ENCODE results near the gene POMT1. TPM values are rescaled to one million over a fixed set of nuclear protein-coding genes. Genes with fewer than 3 reads are reported as not detected.

POMT1 gene
- total and polyA plus RNA-seq, 2 experiments from 2014 or later: 20.2 to 32.4 TPM

DNA sequence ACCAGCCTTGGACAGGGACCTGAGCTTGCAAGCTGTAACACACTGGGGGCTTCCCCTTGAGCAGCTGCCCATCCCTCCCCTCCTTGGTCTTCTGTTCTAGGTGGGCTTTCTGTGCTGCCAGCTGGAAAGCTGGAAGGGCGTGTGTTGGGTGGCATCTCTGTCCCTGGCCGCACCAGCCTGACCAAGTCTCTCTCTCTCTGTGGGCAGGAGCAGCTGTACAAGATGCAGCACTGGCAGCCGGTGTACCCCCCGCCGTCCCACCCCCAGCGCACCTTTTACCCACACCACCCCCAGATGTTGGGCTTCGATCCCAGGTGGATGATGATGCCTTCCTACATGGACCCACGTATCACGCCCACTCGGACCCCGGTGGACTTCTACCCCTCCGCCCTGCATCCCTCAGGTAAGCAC is 32.1 kb upstream of the POMT1 start:
- H3K27me3 Mint-ChIP-seq (ENCODE audit: insufficient read depth, low read depth, poor library complexity): peaks cover 22% of the 10 kb centered on the region
- Histone ChIP-seq H3K36me3 (ENCODE audit: insufficient read depth) (peaks cover 88% of the 10 kb centered on the region), H3K9me2 (ENCODE audit: insufficient read depth) (no peaks in the 10 kb centered on the region), H3K4me1 (ENCODE audit: insufficient read depth) (no peaks in the 10 kb centered on the region), H3K79me2 (replicated peaks; ENCODE audit: insufficient read depth) (peaks cover 80% of the 10 kb centered on the region), H3K4me3 (no peak overlapping the region), H3K27me3 (ENCODE audit: insufficient read depth) (no peaks in the 10 kb centered on the region), H2AFZ (no peak overlapping the region), H3K4me2 (no peak overlapping the region), H3K27ac (ENCODE audit: low read depth) (0 out of 2 replicates have a peak overlapping the region, but pooled peaks have one; percentile 45), H4K20me1 (replicated peaks; ENCODE audit: insufficient read depth) (peaks cover 59% of the 10 kb centered on the region), H3F3A (replicated peaks; ENCODE audit: low read depth) (peaks cover 30% of the 10 kb centered on the region; the same call in 1 of the 2 replicates)
- H3K27ac Mint-ChIP-seq: no peak overlapping the region
- H3K4me3 Mint-ChIP-seq: no peak overlapping the region
- no peak for ATAC-seq
- no peaks in the 10 kb centered on the region; the same call in 2 of the 3 replicates for H3K9me3 Mint-ChIP-seq
- no peak for DNase-seq (ENCODE audit: low spot score)
- TF ChIP-seq, protein P1, sequence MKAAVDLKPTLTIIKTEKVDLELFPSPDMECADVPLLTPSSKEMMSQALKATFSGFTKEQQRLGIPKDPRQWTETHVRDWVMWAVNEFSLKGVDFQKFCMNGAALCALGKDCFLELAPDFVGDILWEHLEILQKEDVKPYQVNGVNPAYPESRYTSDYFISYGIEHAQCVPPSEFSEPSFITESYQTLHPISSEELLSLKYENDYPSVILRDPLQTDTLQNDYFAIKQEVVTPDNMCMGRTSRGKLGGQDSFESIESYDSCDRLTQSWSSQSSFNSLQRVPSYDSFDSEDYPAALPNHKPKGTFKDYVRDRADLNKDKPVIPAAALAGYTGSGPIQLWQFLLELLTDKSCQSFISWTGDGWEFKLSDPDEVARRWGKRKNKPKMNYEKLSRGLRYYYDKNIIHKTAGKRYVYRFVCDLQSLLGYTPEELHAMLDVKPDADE (IDR thresholded peaks at IDR 0.05): no peak
- TF ChIP-seq, protein P2, sequence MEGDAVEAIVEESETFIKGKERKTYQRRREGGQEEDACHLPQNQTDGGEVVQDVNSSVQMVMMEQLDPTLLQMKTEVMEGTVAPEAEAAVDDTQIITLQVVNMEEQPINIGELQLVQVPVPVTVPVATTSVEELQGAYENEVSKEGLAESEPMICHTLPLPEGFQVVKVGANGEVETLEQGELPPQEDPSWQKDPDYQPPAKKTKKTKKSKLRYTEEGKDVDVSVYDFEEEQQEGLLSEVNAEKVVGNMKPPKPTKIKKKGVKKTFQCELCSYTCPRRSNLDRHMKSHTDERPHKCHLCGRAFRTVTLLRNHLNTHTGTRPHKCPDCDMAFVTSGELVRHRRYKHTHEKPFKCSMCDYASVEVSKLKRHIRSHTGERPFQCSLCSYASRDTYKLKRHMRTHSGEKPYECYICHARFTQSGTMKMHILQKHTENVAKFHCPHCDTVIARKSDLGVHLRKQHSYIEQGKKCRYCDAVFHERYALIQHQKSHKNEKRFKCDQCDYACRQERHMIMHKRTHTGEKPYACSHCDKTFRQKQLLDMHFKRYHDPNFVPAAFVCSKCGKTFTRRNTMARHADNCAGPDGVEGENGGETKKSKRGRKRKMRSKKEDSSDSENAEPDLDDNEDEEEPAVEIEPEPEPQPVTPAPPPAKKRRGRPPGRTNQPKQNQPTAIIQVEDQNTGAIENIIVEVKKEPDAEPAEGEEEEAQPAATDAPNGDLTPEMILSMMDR (conservative IDR thresholded peaks at IDR 0.05; ENCODE audit: low read depth in 2 of 2): no peak
- TF ChIP-seq POLR2AphosphoS5 (IDR thresholded peaks at IDR 0.05; ENCODE audit: low read depth) (no peak; the same call in 1 of the 2 replicates), JUNB (IDR thresholded peaks at IDR 0.05; ENCODE audit: unreplicated experiment) (no peak), STAT1 (IDR thresholded peaks at IDR 0.05; ENCODE audit: unreplicated experiment) (no peak), NANOG (IDR thresholded peaks at IDR 0.05; ENCODE audit: borderline replicate concordance) (no peak), ZNF114 (CRISPR knock-in tag; IDR thresholded peaks at IDR 0.05) (no peak), EZH2phosphoT487 (IDR thresholded peaks at IDR 0.05; ENCODE audit: unreplicated experiment) (no peak), EZH2 (IDR thresholded peaks at IDR 0.05; ENCODE audit: low read depth, unreplicated experiment) (no peak), ZNF331 (CRISPR knock-in tag; IDR thresholded peaks at IDR 0.05; ENCODE audit: low read depth) (no peak), CREB1 (CRISPR knock-in tag; IDR thresholded peaks at IDR 0.05; ENCODE audit: low read depth) (no peak)
- TF ChIP-seq, protein P3, sequence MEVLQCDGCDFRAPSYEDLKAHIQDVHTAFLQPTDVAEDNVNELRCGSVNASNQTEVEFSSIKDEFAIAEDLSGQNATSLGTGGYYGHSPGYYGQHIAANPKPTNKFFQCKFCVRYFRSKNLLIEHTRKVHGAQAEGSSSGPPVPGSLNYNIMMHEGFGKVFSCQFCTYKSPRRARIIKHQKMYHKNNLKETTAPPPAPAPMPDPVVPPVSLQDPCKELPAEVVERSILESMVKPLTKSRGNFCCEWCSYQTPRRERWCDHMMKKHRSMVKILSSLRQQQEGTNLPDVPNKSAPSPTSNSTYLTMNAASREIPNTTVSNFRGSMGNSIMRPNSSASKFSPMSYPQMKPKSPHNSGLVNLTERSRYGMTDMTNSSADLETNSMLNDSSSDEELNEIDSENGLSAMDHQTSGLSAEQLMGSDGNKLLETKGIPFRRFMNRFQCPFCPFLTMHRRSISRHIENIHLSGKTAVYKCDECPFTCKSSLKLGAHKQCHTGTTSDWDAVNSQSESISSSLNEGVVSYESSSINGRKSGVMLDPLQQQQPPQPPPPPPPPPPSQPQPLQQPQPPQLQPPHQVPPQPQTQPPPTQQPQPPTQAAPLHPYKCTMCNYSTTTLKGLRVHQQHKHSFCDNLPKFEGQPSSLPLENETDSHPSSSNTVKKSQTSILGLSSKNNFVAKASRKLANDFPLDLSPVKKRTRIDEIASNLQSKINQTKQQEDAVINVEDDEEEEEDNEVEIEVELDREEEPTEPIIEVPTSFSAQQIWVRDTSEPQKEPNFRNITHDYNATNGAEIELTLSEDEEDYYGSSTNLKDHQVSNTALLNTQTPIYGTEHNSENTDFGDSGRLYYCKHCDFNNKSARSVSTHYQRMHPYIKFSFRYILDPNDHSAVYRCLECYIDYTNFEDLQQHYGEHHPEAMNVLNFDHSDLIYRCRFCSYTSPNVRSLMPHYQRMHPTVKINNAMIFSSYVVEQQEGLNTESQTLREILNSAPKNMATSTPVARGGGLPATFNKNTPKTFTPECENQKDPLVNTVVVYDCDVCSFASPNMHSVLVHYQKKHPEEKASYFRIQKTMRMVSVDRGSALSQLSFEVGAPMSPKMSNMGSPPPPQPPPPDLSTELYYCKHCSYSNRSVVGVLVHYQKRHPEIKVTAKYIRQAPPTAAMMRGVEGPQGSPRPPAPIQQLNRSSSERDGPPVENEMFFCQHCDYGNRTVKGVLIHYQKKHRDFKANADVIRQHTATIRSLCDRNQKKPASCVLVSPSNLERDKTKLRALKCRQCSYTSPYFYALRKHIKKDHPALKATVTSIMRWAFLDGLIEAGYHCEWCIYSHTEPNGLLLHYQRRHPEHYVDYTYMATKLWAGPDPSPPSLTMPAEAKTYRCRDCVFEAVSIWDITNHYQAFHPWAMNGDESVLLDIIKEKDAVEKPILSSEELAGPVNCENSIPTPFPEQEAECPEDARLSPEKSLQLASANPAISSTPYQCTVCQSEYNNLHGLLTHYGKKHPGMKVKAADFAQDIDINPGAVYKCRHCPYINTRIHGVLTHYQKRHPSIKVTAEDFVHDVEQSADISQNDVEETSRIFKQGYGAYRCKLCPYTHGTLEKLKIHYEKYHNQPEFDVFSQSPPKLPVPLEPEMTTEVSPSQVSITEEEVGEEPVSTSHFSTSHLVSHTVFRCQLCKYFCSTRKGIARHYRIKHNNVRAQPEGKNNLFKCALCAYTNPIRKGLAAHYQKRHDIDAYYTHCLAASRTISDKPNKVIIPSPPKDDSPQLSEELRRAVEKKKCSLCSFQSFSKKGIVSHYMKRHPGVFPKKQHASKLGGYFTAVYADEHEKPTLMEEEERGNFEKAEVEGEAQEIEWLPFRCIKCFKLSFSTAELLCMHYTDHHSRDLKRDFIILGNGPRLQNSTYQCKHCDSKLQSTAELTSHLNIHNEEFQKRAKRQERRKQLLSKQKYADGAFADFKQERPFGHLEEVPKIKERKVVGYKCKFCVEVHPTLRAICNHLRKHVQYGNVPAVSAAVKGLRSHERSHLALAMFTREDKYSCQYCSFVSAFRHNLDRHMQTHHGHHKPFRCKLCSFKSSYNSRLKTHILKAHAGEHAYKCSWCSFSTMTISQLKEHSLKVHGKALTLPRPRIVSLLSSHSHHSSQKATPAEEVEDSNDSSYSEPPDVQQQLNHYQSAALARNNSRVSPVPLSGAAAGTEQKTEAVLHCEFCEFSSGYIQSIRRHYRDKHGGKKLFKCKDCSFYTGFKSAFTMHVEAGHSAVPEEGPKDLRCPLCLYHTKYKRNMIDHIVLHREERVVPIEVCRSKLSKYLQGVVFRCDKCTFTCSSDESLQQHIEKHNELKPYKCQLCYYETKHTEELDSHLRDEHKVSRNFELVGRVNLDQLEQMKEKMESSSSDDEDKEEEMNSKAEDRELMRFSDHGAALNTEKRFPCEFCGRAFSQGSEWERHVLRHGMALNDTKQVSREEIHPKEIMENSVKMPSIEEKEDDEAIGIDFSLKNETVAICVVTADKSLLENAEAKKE (CRISPR knock-in tag; IDR thresholded peaks at IDR 0.05): no peak
- TF ChIP-seq, protein P4, sequence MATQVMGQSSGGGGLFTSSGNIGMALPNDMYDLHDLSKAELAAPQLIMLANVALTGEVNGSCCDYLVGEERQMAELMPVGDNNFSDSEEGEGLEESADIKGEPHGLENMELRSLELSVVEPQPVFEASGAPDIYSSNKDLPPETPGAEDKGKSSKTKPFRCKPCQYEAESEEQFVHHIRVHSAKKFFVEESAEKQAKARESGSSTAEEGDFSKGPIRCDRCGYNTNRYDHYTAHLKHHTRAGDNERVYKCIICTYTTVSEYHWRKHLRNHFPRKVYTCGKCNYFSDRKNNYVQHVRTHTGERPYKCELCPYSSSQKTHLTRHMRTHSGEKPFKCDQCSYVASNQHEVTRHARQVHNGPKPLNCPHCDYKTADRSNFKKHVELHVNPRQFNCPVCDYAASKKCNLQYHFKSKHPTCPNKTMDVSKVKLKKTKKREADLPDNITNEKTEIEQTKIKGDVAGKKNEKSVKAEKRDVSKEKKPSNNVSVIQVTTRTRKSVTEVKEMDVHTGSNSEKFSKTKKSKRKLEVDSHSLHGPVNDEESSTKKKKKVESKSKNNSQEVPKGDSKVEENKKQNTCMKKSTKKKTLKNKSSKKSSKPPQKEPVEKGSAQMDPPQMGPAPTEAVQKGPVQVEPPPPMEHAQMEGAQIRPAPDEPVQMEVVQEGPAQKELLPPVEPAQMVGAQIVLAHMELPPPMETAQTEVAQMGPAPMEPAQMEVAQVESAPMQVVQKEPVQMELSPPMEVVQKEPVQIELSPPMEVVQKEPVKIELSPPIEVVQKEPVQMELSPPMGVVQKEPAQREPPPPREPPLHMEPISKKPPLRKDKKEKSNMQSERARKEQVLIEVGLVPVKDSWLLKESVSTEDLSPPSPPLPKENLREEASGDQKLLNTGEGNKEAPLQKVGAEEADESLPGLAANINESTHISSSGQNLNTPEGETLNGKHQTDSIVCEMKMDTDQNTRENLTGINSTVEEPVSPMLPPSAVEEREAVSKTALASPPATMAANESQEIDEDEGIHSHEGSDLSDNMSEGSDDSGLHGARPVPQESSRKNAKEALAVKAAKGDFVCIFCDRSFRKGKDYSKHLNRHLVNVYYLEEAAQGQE (IDR thresholded peaks at IDR 0.05; ENCODE audit: unreplicated experiment): no peak
- no peaks in the 10 kb centered on the region for H3K4me1 Mint-ChIP-seq
- peaks cover 94% of the 10 kb centered on the region for H3K36me3 Mint-ChIP-seq (ENCODE audit: low read depth)

All from GM23338 (cell line).